ENCODE measurements around the gene AMPD3.

AMPD3 gene

GRCh38 chr11:10544491-10545465 lies 89.7 kb downstream of the AMPD3 start:
- TF ChIP-seq GATA3 (IDR thresholded peaks at IDR 0.05; ENCODE audit: low read depth, low read length) (no peak), GATA2 (IDR thresholded peaks at IDR 0.05; ENCODE audit: low read depth, low read length) (no peak)

GRCh38 chr11:10550503-10551289 lies 95.6 kb downstream of the AMPD3 start:
- no peak for TF ChIP-seq GATA2 (IDR thresholded peaks at IDR 0.05; ENCODE audit: low read depth, low read length)
- no peak for TF ChIP-seq GATA3 (IDR thresholded peaks at IDR 0.05; ENCODE audit: low read depth, low read length)

GRCh38 chr11:10551290-10551592 lies 96.2 kb downstream of the AMPD3 start:
- TF ChIP-seq GATA3 (IDR thresholded peaks at IDR 0.05; ENCODE audit: low read depth, low read length) (no peak), GATA2 (IDR thresholded peaks at IDR 0.05; ENCODE audit: low read depth, low read length) (no peak)

GRCh38 chr11:10551845-10552352 lies 96.8 kb downstream of the AMPD3 start:
- TF ChIP-seq GATA3 (IDR thresholded peaks at IDR 0.05; ENCODE audit: low read depth, low read length): no peak
- TF ChIP-seq GATA2 (IDR thresholded peaks at IDR 0.05; ENCODE audit: low read depth, low read length): no peak

- no peak for TF ChIP-seq GATA2 (IDR thresholded peaks at IDR 0.05; ENCODE audit: low read depth, low read length)
- no peak for TF ChIP-seq GATA3 (IDR thresholded peaks at IDR 0.05; ENCODE audit: low read depth, low read length)
Observed at GRCh38 chr11:10556590-10556989, 101.5 kb downstream of the AMPD3 start.

Data from SH-SY5Y (cell line).